A549 treated with dexamethasone at 1 μM for 4 hours (cell line): ENCODE results near the gene TBX3. TPM values are rescaled to one million over a fixed set of nuclear protein-coding genes. Genes with fewer than 3 reads are reported as not detected.

Experiments used
- total RNA-seq: library from RNA; stranded (reverse); fragments of 200-300 nt; extraction: Qiagen RNA extraction; gene quantifications from 5 replicates; pipeline ENCODE4 v1.2.3, GENCODE V29; 2022

TBX3 gene
- total RNA-seq = 36.1 to 61.5 TPM (median 55.5 TPM) in 5 replicates

GRCh38 chr12:114684098-114684869 is at the start of gene TBX3:
Gene TBX3, minus strand, starts transcription at chr12:114684175. Its CDS starts 975 bp downstream, at chr12:114683200.

